Left ventricle myocardium inferior (tissue), 1 donor: ENCODE results near the gene ATP1A1. TPM values are rescaled to one million over a fixed set of nuclear protein-coding genes. Genes with fewer than 3 reads are reported as not detected.

ENCODE experiments used
- DNase-seq: peaks from one replicate; pipeline ENCODE4 v3.0.0-alpha.2; 2020
- H3K27ac ChIP-seq: fragments of 200-600 bp; replicated peaks from 2 replicates; pipeline ENCODE4 v1.8.0; 2021
- H3K27me3 ChIP-seq: fragments of 200-600 bp; 2 replicates; pipeline ENCODE4 v1.8.0; 2021; ENCODE audit warnings: low read depth
- H3K36me3 ChIP-seq: fragments of 200-600 bp; 2 replicates; pipeline ENCODE4 v1.8.0; 2021
- H3K4me1 ChIP-seq: fragments of 200-600 bp; 2 replicates; pipeline ENCODE4 v1.8.0; 2021
- H3K4me3 ChIP-seq: fragments of 200-600 bp; 2 replicates; pipeline ENCODE4 v1.8.0; 2021; ENCODE audit warnings: mild to moderate bottlenecking, moderate library complexity
- H3K9me3 ChIP-seq: fragments of 200-600 bp; replicated peaks from 2 replicates; pipeline ENCODE4 v1.8.0; 2021
- CTCF ChIP-seq: fragments of 200-600 bp; IDR thresholded peaks from 2 replicates; pipeline ENCODE4 v1.8.0; 2021; ENCODE audit warnings: antibody characterized with exemption, mild to moderate bottlenecking, borderline replicate concordance
- intact Hi-C: fragments of 100-400 bp; cut with micrococcal nuclease; formaldehyde crosslinking; loops from one replicate; pipeline ENCODE4 v1.11.0; 2022
- total RNA-seq: library from RNA; stranded (reverse); fragmentation: NEBNext Ultra II Directional; extraction: Animal tissue kit (Norgen Biotek cat#: 25700); gene quantifications from one replicate; pipeline ENCODE4 v1.2.1, GENCODE V29; 2021
- donor health status: DM: no; HTN: yes; CAD: no; lungs with severe emphysema.

The ATP1A1 gene
- total RNA-seq, 1 donor from 2014 or later: 230 TPM

DNA sequence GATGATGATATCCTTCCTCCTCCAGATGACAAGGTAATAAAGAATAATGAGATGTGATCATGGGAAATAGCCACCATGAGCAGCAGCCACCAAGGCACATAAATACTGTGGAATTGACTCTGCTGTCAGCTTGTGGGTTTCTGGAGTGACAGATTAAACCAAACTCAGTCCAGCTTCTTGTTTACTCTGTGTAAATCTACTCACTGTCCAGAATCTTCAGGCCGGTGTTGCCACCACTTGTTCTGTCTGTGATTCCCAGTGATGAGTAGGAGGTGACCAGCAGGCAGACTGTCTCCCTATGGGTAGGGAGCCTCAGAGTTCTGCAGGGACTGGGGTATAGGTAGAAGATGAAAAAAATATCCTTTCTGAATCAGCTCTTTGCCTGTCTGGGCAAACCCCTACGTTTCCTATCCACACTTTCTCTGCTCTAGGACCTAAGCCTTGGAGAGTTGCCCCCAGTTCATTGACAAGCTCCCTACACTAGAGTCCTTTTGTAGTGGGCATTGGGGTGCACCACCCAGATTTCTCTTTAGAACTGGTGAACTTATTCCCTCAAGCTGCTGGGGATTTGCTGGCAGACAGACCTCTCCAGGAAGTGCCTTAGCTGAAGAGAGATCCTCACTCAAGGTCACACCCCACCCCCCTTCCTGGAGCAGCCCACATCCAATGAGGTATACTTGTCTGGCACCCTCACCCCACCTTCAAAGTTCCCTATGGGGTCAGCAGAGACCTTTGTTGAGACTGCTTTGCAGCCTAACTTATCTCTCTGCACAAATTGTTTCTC lies 47.6 kb downstream of the ATP1A1 start:
- Histone ChIP-seq H3K27me3 (no peaks in the 10 kb centered on the region), H3K4me1 (peaks cover 35% of the 10 kb centered on the region), H3K9me3 (no peaks in the 10 kb centered on the region), H3K36me3 (no peaks in the 10 kb centered on the region), H3K27ac (no peak overlapping the region), H3K4me3 (no peak overlapping the region)
- intact Hi-C loops: no loop called here
- TF ChIP-seq CTCF: no peak
- DNase-seq: no peak

GRCh38 chr1:116424438-116424837 lies 51.4 kb downstream of the ATP1A1 start:
- H3K36me3 ChIP-seq: no peaks in the 10 kb centered on the region
- no peaks in the 10 kb centered on the region for H3K9me3 ChIP-seq
- H3K4me3 ChIP-seq: no peak overlapping the region
- H3K4me1 ChIP-seq: peaks cover 12% of the 10 kb centered on the region
- intact Hi-C loops: no loop called here
- TF ChIP-seq CTCF: no peak
- H3K27ac ChIP-seq: no peak overlapping the region
- DNase-seq: no peak
- no peaks in the 10 kb centered on the region for H3K27me3 ChIP-seq

- Histone ChIP-seq H3K9me3 (no peaks in the 10 kb centered on the region), H3K27ac (no peak overlapping the region), H3K27me3 (no peaks in the 10 kb centered on the region), H3K4me1 (peaks cover 15% of the 10 kb centered on the region), H3K36me3 (no peaks in the 10 kb centered on the region), H3K4me3 (no peak overlapping the region)
- intact Hi-C loops: no loop called here
- TF ChIP-seq CTCF: no peak
- DNase-seq: no peak
Observed at GRCh38 chr1:116424863-116425262, 51.8 kb downstream of the ATP1A1 start.

- peaks cover 23% of the 10 kb centered on the region for H3K4me1 ChIP-seq
- H3K36me3 ChIP-seq: no peaks in the 10 kb centered on the region
- H3K27me3 ChIP-seq: no peaks in the 10 kb centered on the region
- H3K4me3 ChIP-seq: no peak overlapping the region
- no peak for TF ChIP-seq CTCF
- H3K27ac ChIP-seq: no peak overlapping the region
- DNase-seq: no peak
- intact Hi-C loops: no loop called here
- no peaks in the 10 kb centered on the region for H3K9me3 ChIP-seq
Observed at GRCh38 chr1:116425987-116426386, 52.9 kb downstream of the ATP1A1 start.

DNA sequence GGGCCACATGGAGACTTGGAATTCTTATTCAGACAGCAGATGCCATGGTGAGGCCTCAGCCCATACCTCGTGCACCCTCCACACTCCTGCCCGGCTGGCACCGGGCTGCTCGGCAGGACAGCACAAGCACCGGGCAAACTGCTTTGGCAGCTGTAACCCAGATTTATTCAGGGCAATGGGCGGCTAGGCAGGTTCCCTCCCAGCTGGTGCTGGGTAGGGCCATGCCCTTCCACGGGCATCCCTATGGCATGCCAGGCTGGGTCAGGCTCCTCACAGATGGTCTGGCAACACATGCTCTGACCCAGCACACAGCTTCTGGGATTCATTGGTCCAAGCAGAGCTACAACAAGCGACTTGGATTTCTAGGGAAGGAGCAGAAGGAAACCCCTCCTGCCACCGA lies 53.4 kb downstream of the ATP1A1 start:
- no peaks in the 10 kb centered on the region for H3K27me3 ChIP-seq
- H3K36me3 ChIP-seq: no peaks in the 10 kb centered on the region
- H3K4me1 ChIP-seq: peaks cover 23% of the 10 kb centered on the region
- DNase-seq: no peak
- no peaks in the 10 kb centered on the region for H3K9me3 ChIP-seq
- intact Hi-C loops: no loop called here
- no peak for TF ChIP-seq CTCF
- H3K27ac ChIP-seq: no peak overlapping the region
- H3K4me3 ChIP-seq: no peak overlapping the region
